GM18517 (cell line): ENCODE measurements around the gene QKI.

ENCODE experiments used
- ATAC-seq: cut with Tn5 transposase; IDR thresholded peaks from one replicate; pipeline ENCODE4 v1.9.1; 2021; ENCODE audit warnings: mild to moderate bottlenecking, moderate library complexity; ENCODE audit not compliant: unreplicated experiment

The QKI gene

DNA sequence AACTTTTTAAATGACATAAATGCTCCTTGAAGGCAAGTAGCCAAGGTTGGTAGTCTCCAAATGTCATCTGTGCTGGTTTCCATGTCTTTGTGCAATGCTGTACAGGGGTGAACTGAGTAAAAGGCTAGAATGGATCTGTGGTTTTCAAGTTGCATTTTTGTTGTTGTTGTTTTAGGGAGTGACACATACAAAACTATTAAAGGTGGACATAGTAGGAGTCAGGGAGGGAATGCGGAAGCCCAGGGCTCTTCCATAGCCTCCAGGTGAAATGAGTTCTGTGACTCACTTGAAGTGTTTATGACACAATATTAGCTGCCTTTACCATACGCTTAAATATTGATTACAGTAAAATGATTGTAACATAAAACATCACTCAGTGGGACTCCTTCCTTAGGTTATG lies 22.5 kb upstream of the QKI start:
- no peak for ATAC-seq

DNA sequence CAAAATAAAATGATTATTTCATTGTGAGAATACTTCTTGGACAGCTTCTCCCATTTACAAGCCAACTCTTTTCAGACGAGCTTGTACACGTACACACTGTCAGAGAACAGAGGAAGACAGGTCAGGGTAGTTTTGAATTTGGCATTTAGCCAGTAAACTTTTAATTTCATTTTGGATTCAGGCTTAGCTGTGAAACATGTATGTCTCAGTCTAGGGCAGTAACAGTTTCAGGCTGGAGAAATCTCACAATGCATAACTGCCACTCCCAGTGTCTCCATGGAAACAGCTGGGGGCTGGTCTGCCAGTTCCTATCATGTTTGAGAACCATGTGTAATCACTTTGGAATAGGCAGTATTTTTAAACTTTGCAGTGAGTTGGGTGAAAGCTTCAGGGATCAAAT lies 22.0 kb upstream of the QKI start:
- no peak for ATAC-seq

DNA sequence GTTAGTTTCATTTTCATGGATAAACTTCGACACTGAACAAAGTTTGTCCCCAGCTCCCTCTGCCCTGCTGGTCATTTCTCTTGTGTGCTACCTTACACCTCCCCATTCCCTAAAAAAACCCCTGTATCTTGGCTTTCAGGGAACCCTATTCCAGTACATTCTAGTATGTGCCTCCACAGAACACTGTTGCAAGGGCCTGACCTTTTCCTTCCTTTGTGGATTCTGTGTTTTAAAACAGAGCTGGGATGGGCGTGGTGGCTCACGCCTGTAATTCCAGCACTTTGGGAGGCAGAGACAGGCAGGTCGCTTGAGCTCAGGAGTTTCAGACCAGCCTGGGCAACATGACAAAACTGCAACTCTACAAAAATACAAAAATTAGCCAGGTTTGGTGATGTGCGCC lies 20.6 kb upstream of the QKI start:
- ATAC-seq: no peak

DNA sequence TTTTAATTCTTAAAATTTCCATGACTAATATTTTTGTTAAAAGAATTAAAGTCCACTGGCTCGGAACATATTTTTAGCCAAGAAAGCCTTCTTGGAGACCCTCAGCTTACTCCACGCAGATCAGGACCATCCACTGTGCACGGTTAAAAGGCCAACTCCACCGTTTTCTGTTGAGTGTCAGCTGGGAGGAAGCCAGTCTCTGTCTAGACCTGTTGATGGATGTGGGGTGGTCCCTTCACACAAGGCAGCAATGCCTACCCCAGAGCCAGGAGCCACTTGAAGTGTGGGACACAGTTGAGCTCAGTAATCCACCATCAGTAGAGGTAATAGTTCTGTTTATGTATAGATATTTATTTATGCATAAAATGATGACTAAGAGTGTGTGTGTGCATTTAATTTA lies 19.9 kb upstream of the QKI start:
- ATAC-seq: no peak

DNA sequence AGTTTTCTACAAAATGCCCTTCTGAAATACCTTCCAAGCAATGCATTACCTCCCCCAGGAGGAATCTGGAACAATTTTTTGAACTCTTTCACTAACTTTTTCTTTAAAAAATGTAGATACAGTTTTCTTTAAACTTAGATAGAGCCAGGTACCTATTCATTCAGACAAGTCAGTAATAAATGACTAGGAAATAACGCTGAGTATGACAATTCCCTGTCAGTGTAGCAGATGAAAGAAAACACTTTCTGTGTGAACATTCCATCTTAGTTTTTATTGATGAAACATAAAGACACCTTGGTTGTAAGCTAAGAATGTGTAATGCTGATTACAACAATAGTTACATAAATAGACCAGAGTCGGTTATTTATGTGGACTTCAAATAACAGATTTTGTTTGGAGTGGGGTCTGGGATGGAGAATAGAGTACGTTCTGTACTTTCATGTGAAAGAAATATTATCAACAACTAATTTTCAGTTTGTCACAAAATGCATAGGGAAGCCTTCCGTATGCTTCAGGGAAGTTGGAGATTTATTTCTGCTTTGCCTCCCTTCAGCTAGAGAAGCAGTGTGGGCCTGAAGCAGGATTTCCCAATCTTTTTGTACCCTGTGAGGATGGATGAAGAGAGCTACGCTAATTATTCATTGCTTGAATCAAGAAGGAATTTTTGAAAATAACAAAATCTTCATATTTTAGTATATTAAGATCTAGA lies 19.2 kb upstream of the QKI start:
- no peak for ATAC-seq

DNA sequence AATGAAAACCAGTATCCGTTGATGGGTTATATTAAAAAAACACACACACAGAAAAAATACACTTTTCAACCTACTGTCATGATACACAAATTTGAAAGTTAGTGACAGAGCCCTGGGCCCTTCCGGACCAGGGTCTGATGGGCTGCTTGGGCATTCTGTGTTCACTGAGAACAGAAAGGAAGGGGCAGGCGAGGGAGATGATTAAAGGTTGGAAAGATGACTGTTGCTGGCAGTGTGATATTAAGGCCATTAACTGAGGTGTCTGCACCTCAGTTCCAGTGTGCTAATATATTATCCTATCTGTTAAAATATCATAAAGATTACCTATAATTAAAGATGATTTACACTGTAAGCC lies 18.7 kb upstream of the QKI start:
- no peak for ATAC-seq

DNA sequence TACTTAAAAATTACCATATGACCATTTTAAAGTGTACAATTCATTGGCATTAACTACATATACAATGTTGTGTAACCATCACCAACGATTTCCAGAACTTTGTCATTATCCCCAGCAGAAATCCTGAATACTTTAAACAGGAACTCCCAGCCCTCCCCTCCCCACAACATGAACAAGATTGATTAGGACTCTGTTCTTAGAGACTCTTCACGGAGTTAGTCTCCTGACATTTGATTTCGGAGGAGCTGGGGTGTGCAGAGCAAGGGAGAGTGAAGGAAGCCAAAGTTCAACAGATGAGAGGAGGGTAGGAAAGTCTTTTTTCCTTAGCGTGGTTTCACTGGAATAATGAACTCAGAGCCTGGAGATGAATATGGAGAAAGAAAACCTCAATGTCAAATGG lies 17.2 kb upstream of the QKI start:
- ATAC-seq: no peak

DNA sequence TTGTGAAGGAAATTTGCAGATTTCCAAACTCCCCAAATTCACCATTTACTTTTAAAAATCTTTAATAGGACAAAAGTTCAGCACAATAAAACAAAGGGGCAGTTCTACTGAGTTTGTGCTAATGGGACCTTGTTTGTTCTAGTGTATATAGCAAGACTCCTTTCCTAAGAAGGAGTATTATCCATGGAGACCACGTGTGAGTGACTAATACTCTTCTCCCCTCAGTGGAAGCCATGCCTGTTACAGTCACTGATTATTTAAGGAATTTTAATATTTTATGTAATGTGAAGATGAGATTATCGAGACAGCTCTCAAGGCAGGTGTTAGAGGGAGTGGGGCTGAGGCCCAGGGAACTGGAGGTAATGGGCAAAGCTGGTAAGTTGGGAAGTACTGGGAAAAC lies 16.4 kb upstream of the QKI start:
- no peak for ATAC-seq

DNA sequence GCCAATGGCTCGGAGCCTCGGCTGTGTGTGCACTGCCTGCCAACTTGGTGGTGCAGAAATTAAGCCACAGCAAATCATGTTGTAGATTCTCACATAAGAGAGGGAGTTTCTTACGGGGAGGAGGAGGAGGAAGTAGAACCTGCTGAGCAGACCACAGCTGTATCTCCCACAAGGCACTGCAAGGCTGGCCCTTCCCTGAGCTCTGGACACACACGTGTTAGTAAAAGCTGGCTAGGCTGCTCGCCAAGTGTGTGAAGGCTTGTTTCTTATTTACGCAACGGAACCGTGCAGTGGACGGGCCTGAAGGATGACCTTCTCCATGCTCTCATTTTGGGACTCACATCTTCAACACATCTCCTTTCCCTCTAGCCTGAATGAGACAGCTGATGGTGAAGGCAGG lies 15.7 kb upstream of the QKI start:
- no peak for ATAC-seq

DNA sequence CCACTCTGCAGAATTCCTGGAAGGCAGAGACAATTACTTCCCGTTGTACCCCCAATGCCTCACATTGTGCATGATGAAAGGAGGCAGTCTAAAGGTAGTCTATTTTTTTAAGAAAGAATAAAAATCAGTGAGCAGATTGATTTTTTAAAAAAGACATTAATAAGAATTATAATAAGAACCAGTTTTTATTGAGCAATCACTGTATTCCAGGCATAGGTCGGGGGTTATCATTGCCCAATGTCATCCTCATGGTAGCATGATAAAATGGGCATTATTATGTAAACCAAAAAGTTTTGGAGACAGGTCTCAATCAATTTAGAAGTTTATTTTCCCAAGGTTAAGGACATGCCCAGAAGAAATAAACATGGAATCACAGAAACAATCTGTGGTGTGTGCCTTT lies 14.0 kb upstream of the QKI start:
- no peak for ATAC-seq

DNA sequence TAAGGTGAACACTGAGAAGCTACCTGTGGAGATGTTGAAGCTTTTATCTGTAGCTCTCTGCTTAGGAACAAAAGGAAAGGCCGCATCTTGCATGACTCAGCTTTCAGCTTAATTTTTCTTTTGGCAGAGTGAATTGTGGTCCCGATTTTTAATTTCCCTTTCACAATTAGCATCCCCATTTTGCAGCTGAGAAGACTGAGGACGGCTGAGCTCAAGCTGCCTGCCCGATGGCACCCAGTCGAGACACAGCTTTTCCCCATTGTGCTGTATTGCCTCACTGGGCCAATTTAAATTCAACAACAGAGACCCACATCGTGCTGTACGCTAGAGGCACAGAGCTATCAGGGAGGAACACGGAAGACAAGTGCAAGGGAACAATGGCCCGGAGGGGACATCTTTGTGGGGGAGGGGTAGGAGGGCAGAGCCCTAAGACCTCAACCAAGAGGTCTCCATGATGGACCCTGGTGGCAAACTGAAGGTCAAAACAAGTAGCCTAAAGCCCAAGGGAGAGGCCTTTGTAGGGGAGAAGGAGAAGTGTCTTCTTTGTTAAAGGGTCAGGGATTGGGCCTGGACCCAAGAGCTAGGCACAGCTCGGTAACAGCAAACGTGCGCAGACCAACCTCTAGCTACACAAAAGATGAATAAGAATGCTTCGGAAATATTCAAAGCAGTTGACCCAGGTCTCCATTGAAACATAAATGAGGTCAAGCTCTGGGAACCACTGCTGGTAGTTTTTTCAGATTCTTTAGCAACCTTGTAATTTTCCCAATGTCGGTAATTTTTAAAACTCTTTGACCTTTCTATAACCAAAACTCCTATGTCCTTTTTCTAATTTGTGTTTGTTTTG lies 13.3 kb upstream of the QKI start:
- no peak for ATAC-seq

DNA sequence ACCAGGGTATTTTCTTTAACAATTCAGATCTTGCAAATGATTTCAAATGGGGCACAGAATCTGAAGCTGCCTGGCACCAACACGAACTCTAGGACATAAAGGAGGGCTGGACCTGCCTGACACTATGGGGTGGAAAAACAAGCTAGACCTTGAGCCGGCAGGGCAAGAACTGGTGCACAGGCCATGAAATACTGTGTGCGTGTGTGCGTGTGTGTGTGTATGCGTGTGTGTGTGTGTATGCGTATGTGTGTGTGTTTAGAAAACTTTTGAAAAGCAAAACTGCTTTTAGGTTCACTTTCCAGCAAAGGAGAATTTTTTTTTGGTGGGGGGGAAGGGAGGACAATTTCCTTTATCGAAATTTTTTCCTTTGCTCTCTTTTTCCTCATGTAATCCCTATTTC lies 11.9 kb upstream of the QKI start:
- ATAC-seq: no peak

DNA sequence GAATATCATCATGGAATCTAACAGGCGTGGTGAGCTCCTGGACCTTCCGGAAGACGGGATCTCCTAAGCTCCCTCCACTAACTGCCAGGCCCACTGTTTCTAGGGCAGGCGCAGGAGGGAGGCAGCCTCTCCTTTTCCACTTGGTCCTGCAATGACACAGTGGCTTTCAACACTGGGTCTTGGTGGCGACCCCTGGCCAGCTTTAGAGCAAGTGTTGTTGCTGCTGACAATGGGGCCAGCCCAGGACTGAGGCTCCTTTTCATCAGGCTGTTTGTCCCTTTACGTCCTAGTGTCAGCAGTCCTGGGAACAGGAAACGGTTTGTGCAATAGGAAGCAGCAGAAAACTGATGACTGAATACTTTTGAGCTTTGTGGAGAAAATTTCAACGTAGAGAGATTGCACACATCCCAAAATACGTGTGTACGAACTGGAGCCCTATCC lies 9.7 kb upstream of the QKI start:
- ATAC-seq: no peak

DNA sequence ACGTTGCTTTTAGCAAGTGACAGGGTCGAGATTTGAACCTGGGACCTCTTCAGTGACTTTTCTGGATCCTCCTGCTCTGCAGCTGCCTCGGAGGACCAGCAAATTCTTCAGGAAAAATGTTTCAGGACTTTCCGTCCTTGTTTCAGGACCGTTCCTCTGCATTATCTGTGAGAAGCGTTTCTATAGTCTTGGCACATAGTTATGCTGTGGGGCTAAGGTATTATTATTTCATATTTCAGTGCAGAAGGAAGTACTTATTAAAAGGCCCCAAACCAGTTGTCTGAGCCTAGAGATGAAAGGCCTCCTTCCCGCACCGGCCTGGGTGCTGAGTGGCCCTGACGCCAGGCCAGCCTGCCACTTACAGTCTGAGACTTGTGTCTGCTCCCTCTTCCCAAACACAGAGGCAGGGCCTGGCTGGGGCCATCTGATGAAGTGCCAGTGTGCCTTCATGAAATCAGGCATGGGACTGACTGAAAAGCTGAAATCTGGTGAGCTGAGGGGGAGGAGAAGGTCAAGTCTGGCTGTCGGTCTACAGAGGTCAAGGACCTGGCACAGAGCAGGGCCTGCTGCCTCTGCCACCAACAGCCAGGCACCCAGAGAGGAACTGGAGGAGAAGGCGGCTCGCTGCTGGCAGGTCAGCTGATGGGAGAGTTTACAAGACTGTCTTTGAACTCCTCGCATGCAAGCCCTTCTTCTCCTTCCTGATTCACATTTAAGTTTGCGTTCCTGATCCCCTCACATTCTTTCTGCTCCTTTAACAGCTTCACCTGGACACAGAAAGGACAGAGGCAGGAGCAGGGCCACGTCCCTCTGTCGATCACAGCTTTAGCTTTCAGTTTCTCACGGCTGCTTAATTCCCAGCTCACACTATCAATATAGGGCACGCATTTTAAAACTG lies 8.9 kb upstream of the QKI start:
- ATAC-seq: peak; percentile 81

DNA sequence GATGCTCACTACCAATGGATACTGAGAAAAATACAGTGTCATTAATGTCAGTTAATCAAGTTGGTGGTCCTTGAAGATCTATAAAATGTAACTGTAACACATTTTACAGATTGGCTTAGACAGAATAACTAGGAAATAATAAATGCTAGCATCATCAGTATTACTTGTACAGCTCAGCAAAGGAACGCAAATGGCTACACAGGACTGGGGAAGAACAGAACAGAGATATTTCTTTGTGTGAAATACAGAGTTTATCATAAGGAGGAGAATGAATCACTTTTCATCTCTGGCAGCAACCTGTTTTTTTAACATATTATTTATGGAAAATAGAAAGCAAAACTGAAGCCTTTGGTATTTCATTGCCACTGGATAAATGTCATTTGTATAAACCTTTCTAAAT lies 8.2 kb upstream of the QKI start:
- ATAC-seq: no peak

DNA sequence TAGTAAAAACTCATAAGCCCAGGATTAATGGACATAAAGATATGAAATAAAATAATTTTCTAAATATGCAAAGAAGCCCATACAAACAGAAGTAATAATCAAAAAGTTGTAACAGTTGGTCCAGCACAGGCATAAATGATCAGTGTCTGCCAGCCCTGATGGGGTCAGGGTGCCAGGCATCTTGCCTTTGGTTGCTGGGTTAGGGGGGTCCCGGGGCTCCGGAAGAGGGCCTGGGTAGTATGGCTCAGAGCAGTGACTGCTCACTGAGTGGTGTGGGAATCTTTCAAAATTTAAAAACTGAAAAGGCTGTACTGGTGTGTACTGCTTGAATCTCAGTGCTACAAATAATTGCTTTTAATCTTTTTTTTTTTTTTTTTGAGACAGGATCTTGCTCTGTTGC lies 7.7 kb upstream of the QKI start:
- no peak for ATAC-seq

DNA sequence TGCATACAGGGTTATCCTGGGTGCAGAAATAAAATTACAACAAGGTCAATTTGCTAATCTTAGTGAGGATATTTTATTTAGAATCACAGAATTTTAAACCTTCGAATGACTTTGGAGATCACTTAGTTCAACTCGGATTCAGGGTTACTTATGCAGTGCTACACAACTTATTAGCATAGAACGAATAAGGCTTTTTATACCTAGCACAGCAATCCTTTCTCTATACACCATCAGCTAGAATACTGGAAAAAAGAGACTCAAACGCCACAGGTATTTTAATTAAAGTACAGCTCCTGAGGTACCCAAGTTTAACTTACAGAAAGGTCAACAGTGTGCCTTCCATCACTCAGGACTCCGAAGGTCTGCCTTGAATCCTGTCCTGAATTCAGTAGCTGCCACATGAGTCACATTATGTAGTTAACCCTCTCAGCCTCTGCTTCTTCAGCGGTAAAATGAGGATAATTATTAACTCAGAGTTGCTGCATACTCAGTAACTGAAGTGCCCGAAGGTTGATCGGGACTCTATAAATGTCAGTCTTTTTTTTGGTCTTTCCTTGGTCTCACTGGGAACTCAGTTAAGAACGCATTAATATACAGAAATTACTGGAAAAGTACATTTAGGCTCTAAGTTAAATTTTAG lies 6.0 kb upstream of the QKI start:
- no peak for ATAC-seq

DNA sequence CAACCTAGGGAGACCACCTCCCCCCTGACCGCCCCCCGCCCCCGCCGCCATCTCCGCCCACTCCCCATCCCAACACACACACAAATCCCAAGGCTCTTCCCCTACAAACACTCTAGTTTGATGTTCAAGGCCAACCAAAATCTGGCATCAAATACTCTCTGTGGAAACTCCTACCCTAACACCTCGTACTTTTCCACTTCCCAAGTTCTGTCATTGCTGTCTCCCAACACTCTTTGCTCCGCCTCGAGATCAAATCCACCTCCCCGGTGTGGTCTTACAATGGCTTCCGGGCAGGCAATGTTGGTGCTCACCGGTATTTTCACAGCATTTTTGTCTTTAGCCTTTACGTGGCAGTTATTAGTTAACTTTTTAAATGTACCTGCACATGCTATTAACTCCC lies 4.8 kb upstream of the QKI start:
- no peak for ATAC-seq

DNA sequence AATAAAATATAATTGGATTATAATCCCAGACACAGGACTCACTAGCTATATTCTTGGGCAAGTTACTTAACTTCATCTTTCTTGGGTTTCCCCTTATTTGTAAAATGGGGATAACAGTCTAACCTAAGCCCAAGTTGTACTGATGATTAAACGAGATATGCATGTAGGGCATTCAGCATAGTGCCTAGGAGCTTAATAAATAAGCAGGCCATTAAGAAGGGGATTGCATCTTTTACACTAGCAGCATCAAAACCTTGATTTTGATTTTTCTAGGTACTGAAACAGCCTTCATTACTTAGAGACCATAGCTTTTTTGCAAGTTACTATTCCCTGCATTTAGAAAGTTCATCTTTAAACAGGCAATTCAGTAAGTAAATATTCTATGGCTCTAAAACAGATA lies 2.2 kb upstream of the QKI start:
- ATAC-seq: no peak

DNA sequence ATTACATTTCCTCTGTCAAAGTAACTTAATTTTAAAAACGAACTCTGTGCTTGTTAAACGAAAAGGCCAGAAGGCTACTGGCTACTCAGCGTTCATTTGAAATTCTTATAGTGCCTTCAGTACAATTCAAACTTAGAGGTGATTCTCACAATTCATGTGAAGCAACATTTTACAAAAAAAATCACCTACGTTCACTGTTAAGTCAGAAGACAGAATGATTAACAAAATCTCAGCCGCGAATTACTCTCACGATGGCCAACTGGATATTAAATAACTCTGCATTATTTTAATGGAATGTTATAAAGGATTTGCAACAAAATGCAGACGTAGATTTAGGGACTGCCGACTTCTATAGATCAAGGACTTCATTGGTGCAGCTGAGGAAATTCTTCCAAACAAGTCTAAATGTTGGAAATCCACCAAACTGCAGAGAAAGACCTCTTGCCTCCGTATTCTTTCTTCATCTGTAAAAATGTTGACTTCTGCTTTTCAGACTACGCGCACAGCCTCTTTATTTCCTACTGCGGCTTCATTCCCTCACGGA lies 1.6 kb upstream of the QKI start:
- ATAC-seq: no peak
